Measurements from ENCODE around the gene RAB13.

Gene RAB13

DNA sequence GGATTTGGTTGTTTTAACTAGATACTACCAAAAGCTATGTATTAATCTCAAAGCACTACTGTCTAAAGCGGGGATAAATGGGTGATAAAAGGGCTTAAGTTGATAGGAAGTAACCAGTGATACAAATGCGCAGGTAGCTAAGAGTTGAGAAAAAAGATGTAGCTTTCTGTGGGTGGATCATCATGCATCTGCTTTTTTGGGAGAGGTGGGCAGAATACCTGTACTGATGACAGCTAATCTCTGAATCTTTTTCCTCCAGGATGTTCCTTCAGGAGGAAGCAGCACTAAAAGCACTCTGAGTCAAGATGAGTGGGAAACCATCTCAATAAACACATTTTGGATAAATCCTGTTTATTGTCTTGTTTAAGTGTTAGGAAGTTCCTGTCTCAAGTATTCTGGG lies 5.7 kb upstream of the RAB13 start:
- Histone ChIP-seq H3K9me3 (no peaks in the 10 kb centered on the region), H3K4me3 (ENCODE audit: low read depth in 1 of 2, low read length in 1 of 2) (no peak overlapping the region), H3K4me1 (ENCODE audit: control insufficient read depth in 1 of 2, insufficient read depth in 1 of 2, low read depth in 1 of 2, low read length in 1 of 2) (peaks cover 23% of the 10 kb centered on the region in 2 experiments), H3K36me3 (peaks cover 33% of the 10 kb centered on the region), H3K27me3 (no peaks in the 10 kb centered on the region), H3K27ac (peak overlapping the region; percentile 93)
- no peak for TF ChIP-seq CTCF (IDR thresholded peaks at IDR 0.05)

DNA sequence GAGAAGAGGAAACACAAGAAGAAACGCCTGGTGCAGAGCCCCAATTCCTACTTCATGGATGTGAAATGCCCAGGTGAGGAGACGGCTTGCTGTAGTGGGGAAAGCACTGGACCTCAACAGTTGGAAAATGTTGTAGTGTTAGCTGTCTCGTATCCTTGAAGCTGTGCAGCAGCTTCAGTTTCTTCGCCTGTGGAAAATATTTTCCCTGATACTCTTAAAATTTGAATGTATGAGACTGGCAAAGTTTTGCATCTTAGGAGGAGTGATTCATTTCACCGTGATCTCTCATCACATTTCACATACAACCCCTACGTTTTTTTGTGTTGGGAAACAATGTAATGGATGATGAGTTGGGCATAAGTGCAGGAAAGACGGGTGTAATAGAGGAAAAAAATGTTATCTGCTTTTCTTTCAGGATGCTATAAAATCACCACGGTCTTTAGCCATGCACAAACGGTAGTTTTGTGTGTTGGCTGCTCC lies 5.1 kb upstream of the RAB13 start:
- Histone ChIP-seq H3K27me3 (no peaks in the 10 kb centered on the region), H3K4me3 (ENCODE audit: low read depth in 1 of 2, low read length in 1 of 2) (peak overlapping the region; percentile 85 to 94), H3K36me3 (peaks cover 33% of the 10 kb centered on the region), H3K27ac (peak overlapping the region; percentile 93), H3K9me3 (no peaks in the 10 kb centered on the region), H3K4me1 (ENCODE audit: control insufficient read depth in 1 of 2, insufficient read depth in 1 of 2, low read depth in 1 of 2, low read length in 1 of 2) (peaks cover 29 to 30% of the 10 kb centered on the region in 2 experiments)
- no peak for TF ChIP-seq CTCF (IDR thresholded peaks at IDR 0.05)

- H3K27me3 ChIP-seq = no peaks in the 10 kb centered on the region
- H3K36me3 ChIP-seq = peaks cover 31% of the 10 kb centered on the region
- H3K27ac ChIP-seq = peak within 1 kb of the TSS; percentile 93
- no peaks in the 10 kb centered on the region for H3K9me3 ChIP-seq
- peak within 1 kb of the TSS; percentile 85 to 94 for H3K4me3 ChIP-seq (ENCODE audit: low read depth in 1 of 2, low read length in 1 of 2)
- peaks cover 34 to 35% of the 10 kb centered on the region in 2 experiments for H3K4me1 ChIP-seq (ENCODE audit: control insufficient read depth in 1 of 2, insufficient read depth in 1 of 2, low read depth in 1 of 2, low read length in 1 of 2)
- TF ChIP-seq CTCF (IDR thresholded peaks at IDR 0.05) = peak; percentile 45
Observed at GRCh38 chr1:153990468-153991150, 4.5 kb upstream of the RAB13 start, which contains the start of gene RPS27. Gene RPS27 (plus strand): TSS chr1:153990762. CDS start chr1:153990797, 35 bp downstream.

- peaks cover 47 to 53% of the 10 kb centered on the region in 2 experiments for H3K4me1 ChIP-seq (ENCODE audit: control insufficient read depth in 1 of 2, insufficient read depth in 1 of 2, low read depth in 1 of 2, low read length in 1 of 2)
- no peak for TF ChIP-seq CTCF (IDR thresholded peaks at IDR 0.05)
- H3K36me3 ChIP-seq = peaks cover 6% of the 10 kb centered on the region
- no peak overlapping the region for H3K4me3 ChIP-seq (ENCODE audit: low read depth in 1 of 2, low read length in 1 of 2)
- no peaks in the 10 kb centered on the region for H3K9me3 ChIP-seq
- no peaks in the 10 kb centered on the region for H3K27me3 ChIP-seq
- no peak overlapping the region for H3K27ac ChIP-seq
Observed at GRCh38 chr1:153987621-153988020, 1.5 kb upstream of the RAB13 start.

DNA sequence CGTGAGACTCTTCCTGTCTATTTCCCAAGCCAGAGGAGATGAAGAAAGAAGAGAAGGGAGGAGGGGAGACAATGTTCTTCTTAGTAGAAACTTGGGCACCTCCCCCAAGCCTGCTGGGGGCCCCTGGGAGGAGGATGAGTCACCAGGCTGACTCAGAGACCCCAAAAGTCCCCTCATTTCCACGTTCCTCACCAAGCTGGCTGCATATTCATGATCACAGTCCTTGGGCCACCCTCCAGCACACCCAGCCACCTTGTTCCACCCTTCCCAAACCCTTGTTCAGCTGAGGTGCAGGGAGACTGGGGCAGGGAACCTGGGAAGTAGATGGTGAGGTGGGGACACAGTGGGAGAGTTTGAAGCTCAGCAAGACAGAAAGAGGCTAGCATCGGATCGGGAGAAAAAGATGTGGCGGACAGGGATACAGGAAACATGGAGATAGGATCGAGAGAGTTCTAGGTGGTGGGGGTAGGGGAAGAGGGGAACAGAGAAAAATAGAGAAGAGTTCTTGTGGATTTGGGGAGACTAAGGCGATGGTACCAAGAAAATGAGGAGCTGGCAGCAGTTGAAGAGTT lies 712 bp downstream of the RAB13 start:
- TF ChIP-seq CTCF (IDR thresholded peaks at IDR 0.05) = no peak
- H3K4me3 ChIP-seq (ENCODE audit: low read depth in 1 of 2, low read length in 1 of 2) = peak overlapping the region; percentile 43 to 58
- H3K36me3 ChIP-seq = no peaks in the 10 kb centered on the region
- H3K4me1 ChIP-seq (ENCODE audit: control insufficient read depth in 1 of 2, insufficient read depth in 1 of 2, low read depth in 1 of 2, low read length in 1 of 2) = peaks cover 33 to 39% of the 10 kb centered on the region in 2 experiments
- no peaks in the 10 kb centered on the region for H3K9me3 ChIP-seq
- H3K27ac ChIP-seq = peak overlapping the region; percentile 68
- H3K27me3 ChIP-seq = no peaks in the 10 kb centered on the region
